Glomerular visceral epithelial cell (primary cell): ENCODE results near the gene ME1.
"Not testable (repeated sequence)": the region's sequence is repeated elsewhere in the genome, so short reads cannot be mapped to it uniquely, and the experiment has no call there.

Experiments used
- DNase-seq: peaks from one replicate; pipeline ENCODE4 v3.0.0-alpha.2; 2016; ENCODE audit errors: extremely low spot score

Gene ME1

GRCh38 chr6:83256719-83257118, 174.1 kb downstream of the ME1 start:
- DNase-seq, result not testable (repeated sequence)

- no peak for DNase-seq
Observed at GRCh38 chr6:83252719-83253118, 178.1 kb downstream of the ME1 start.

- DNase-seq, result no peak
Observed at GRCh38 chr6:83250235-83250634, 180.6 kb downstream of the ME1 start.

GRCh38 chr6:83247471-83247870, 183.4 kb downstream of the ME1 start:
- DNase-seq, result no peak

GRCh38 chr6:83231146-83231545, 199.7 kb downstream of the ME1 start:
- no peak for DNase-seq

- no peak for DNase-seq
Observed at GRCh38 chr6:83226517-83226916, 204.3 kb downstream of the ME1 start.

- DNase-seq, result peak; percentile 33
Observed at GRCh38 chr6:83221889-83222479, 208.9 kb downstream of the ME1 start.

GRCh38 chr6:83221276-83221675, 209.6 kb downstream of the ME1 start:
- no peak for DNase-seq

- DNase-seq, result no peak
Observed at GRCh38 chr6:83220121-83220520, 210.7 kb downstream of the ME1 start.

GRCh38 chr6:83218646-83219045, 212.2 kb downstream of the ME1 start:
- DNase-seq, result no peak

GRCh38 chr6:83216806-83217205, 214.0 kb downstream of the ME1 start:
- no peak for DNase-seq

GRCh38 chr6:83215131-83216047, 215.5 kb downstream of the ME1 start:
- DNase-seq, result peak; percentile 73

GRCh38 chr6:83202031-83202430, 228.8 kb downstream of the ME1 start:
- no peak for DNase-seq

- DNase-seq, result peak; percentile 68
Observed at GRCh38 chr6:83199863-83200225, 231.0 kb downstream of the ME1 start.

- peak; percentile 27 for DNase-seq
Observed at GRCh38 chr6:83199173-83199862, 231.5 kb downstream of the ME1 start.

GRCh38 chr6:83198486-83199172, 232.2 kb downstream of the ME1 start:
- DNase-seq, result peak; percentile 15

- DNase-seq, result peak; percentile 62
Observed at GRCh38 chr6:83193747-83194566, 236.9 kb downstream of the ME1 start.

- peak; percentile 90 for DNase-seq
Observed at GRCh38 chr6:83192871-83193746, 237.7 kb downstream of the ME1 start, which contains the start of the genes PGM3 and RWDD2A. Gene PGM3 (minus strand): TSS chr6:83193265. CDS start chr6:83191012, 2,253 bp downstream. Gene RWDD2A (plus strand): TSS chr6:83193357. CDS start chr6:83194452, 1,095 bp downstream.

GRCh38 chr6:83192456-83192855, 238.4 kb downstream of the ME1 start:
- DNase-seq, result no peak

- DNase-seq, result not testable (repeated sequence)
Observed at GRCh38 chr6:83191974-83192373, 238.9 kb downstream of the ME1 start.
